Aorta (tissue), 5 donors: ENCODE measurements around the gene COP1. TPM values are rescaled to one million over a fixed set of nuclear protein-coding genes. Genes with fewer than 3 reads are reported as not detected.

ENCODE experiments used
- ATAC-seq: fragments of 200-7000 bp; cut with Tn5 transposase; one replicate; pipeline ENCODE4 v1.9.1; 2022; ENCODE audit warnings: moderate library complexity; ENCODE audit not compliant: low FRiP score
- DNase-seq, 2 donors: peaks; one replicate each; pipeline ENCODE4 v3.0.0-alpha.2; 2020
- H3K27ac ChIP-seq, 2 donors: one replicate each; pipeline ENCODE4 v1.5.1; 2013; ENCODE audit warnings: low read length in 2 of 2, mild to moderate bottlenecking in 2 of 2, moderate library complexity in 2 of 2, control low read depth in 1 of 2, inconsistent platforms in 1 of 2, low read depth in 1 of 2
- H3K27me3 ChIP-seq, 2 donors: one replicate each; pipeline ENCODE4 v1.6.1; 2013; ENCODE audit warnings: control low read depth in 1 of 2, low read length in 1 of 2, mild to moderate bottlenecking in 1 of 2, moderate library complexity in 1 of 2; ENCODE audit not compliant: insufficient read depth in 2 of 2, control insufficient read depth in 1 of 2
- H3K36me3 ChIP-seq, 2 donors: one replicate each; pipeline ENCODE4 v1.6.1; 2013; ENCODE audit warnings: control low read depth in 1 of 2, low read length in 1 of 2, mild to moderate bottlenecking in 1 of 2; ENCODE audit not compliant: insufficient read depth in 2 of 2, control insufficient read depth in 1 of 2
- H3K4me1 ChIP-seq, 2 donors: one replicate each; pipeline ENCODE4 v1.6.1; 2013; ENCODE audit warnings: low read length in 2 of 2, control low read depth in 1 of 2, mild to moderate bottlenecking in 1 of 2, moderate library complexity in 1 of 2; ENCODE audit not compliant: insufficient read depth in 2 of 2, control insufficient read depth in 1 of 2
- H3K4me3 ChIP-seq, 2 donors: one replicate each; pipeline ENCODE4 v1.5.1; 2013; ENCODE audit warnings: low read length in 2 of 2, control low read depth in 1 of 2, mild to moderate bottlenecking in 1 of 2
- H3K9me3 ChIP-seq: one replicate; pipeline ENCODE4 v1.6.1; 2013; ENCODE audit warnings: mild to moderate bottlenecking, low read length; ENCODE audit not compliant: control insufficient read depth
- WGBS, 2 donors: extraction: QIAGEN DNeasy Blood & Tissue Kit; methylation state at CpG; one replicate each; pipeline ENCODE4 v1.1.7; 2013; 5-methylcytosine and 5-hydroxymethylcytosine counted together
- intact Hi-C, 2 donors: fragments of 100-400 bp; cut with DNase I; formaldehyde crosslinking; loops; one replicate each; pipeline versions ENCODE4 v1.14.2 to v1.15.0; 2022
- polyA plus RNA-seq, 2 donors: library from polyadenylated mRNA; stranded (reverse); fragments of 200-250 nt; gene quantifications; one replicate each; pipeline ENCODE4 v1.2.3, GENCODE V29; 2013
- total RNA-seq, 2 donors: library from RNA; stranded (reverse); fragmentation: NEBNext Ultra II Directional; extraction: Animal tissue kit (Norgen Biotek cat#: 25700); gene quantifications; one replicate each; pipeline ENCODE4 v1.2.1, GENCODE V29; 2021
- donor health status: healthy with polysubstance abuse.
- donor health status: Bipolar disorder and iron deficiency.
- donor health status: DM: no; HTN: no; CAD: no.
- donor health status: DM: no; HTN: no; CAD: no.
- donor health status: DM: yes; HTN: yes; CAD: no.

COP1 gene
- total and polyA plus RNA-seq, 4 donors = 30.4 to 54.2 (median 37.8) TPM

DNA sequence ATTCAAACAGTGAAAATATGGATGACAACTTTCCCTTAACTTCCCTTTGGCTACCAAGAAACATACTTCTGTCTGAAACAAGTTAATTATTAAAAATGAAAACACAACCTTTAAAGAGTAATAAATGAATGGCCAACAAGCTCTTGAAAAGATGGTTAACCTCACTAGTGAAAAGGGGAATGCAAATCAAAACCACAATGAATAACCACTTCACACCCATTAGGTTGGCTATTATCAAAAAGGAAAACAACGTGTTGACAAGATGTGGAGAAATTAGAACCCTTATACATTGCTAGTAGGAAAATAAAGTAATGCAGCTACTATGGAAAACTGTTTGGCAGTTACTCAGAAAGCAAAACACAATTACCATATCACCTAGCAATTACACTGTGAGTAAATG lies 14.1 kb downstream of the COP1 start:
- Histone ChIP-seq H3K27me3 (no peaks in the 10 kb centered on the region), H3K4me1 (peaks cover 0 to 4% of the 10 kb centered on the region in 2 donors), H3K36me3 (no peaks in the 10 kb centered on the region), H3K9me3 (no peaks in the 10 kb centered on the region), H3K4me3 (no peak overlapping the region), H3K27ac (no peak overlapping the region)
- WGBS, 2 donors = 84 to 92% methylated on average over 1 of the region's 1 CpG
- intact Hi-C loops = no loop called here
- DNase-seq (no peak), ATAC-seq (no peak)

DNA sequence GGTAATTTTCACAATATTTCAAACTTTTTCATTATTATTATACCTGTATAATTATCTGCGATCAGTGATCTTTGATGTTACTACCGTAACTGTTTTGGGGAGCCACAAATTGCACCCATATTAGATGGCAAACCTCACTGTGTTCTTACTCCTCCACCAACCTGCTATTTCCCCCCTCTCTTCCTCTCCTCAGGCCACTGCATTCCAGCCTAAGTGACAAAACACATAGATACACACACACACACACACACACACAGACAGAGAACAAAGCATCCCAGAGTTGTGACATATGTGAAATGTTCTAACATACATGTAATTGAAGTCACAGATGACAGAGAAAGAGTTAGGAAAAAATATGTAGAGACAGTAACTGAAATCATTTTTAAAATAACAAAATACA lies 18.5 kb downstream of the COP1 start:
- intact Hi-C loops = no loop called here

DNA sequence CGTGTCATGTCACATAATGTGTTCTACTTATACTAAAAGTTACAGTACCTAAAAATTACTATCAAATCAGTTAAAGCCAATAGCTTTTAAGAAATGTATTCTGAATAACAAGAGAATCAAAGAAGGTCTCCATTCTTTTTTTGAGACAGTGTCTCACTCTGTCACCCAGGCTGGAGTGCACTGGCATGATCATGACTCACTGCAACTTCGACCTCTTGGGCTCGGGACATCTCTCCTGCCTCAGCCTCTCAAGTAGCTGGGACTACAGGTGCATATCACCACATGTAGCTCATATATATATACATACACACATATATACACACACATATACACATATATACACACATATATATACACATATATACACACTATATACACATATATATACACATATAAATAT lies 20.1 kb downstream of the COP1 start:
- DNase-seq (no peak), ATAC-seq (no peak)
- Histone ChIP-seq H3K4me3 (no peak overlapping the region), H3K9me3 (no peaks in the 10 kb centered on the region), H3K4me1 (peaks cover 2% of the 10 kb centered on the region in 2 donors), H3K27ac (no peak overlapping the region), H3K27me3 (no peaks in the 10 kb centered on the region), H3K36me3 (no peaks in the 10 kb centered on the region)
- intact Hi-C loops = no loop called here
- WGBS, 2 donors = 92 to 95% methylated on average over 3 of the region's 3 CpGs

More for the DNA sequence above, 18.5 kb downstream of the COP1 start:
- H3K4me1 ChIP-seq = peaks cover 2 to 4% of the 10 kb centered on the region in 2 donors
- ATAC-seq (no peak), DNase-seq (no peak)
- no peaks in the 10 kb centered on the region for H3K36me3 ChIP-seq
- H3K27me3 ChIP-seq = no peaks in the 10 kb centered on the region
- H3K9me3 ChIP-seq = no peaks in the 10 kb centered on the region
- H3K27ac ChIP-seq = no peak overlapping the region
- no peak overlapping the region for H3K4me3 ChIP-seq
- WGBS, 2 donors = 96 to 98% methylated on average over 2 of the region's 2 CpGs

DNA sequence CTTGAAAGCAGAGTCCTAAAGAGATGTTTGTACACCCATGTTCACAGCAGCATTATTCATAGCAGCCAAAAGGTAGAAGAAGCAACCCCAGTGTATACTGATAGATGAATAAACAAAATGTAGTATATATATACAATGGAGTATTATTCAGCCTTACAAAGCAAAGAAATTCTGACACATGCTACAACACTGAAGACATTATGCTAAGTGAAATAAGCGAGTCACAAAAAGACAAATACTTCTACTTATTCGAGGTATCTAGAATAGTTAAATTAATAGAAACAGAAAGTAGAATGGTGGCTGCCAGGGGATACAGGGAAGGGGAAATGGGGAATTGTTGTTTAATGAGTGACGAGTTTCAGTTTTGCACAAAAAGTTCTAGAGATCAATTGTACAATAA lies 23.5 kb downstream of the COP1 start:
- Histone ChIP-seq H3K36me3 (no peaks in the 10 kb centered on the region), H3K27ac (no peak overlapping the region), H3K9me3 (no peaks in the 10 kb centered on the region), H3K4me3 (no peak overlapping the region), H3K4me1 (peaks cover 0 to 2% of the 10 kb centered on the region in 2 donors), H3K27me3 (no peaks in the 10 kb centered on the region)
- DNase-seq = no peak
- ATAC-seq = no peak
- intact Hi-C loops = no loop called here
- WGBS, 2 donors = 90 to 92% methylated on average over 3 of the region's 3 CpGs

DNA sequence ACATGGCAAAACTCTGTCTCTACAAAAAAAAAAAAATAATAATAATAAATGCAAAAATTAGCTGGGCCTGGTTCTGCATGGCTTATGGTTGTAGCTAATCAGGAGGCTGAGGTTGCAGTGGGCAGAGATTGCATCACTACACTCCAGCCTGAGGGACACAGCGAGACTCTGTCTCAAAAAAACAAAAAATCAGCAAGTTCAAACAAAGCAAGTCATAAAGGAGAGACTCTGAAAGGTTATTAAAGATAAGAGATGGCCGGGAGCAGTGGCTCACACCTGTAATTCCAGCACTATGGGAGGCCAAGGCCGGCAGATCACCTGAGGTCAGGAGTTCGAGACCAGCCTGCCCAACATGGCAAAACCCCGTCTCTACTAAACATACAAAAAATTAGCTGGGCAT lies 28.8 kb downstream of the COP1 start:
- H3K9me3 ChIP-seq = no peaks in the 10 kb centered on the region
- H3K4me1 ChIP-seq = no peaks in the 10 kb centered on the region
- H3K4me3 ChIP-seq = no peak overlapping the region
- H3K36me3 ChIP-seq = peaks cover 0 to under 1% of the 10 kb centered on the region in 2 donors
- WGBS, 2 donors = 93 to 94% methylated on average over 5 of the region's 5 CpGs
- H3K27ac ChIP-seq = no peak overlapping the region
- no peaks in the 10 kb centered on the region for H3K27me3 ChIP-seq
- ATAC-seq = no peak
- intact Hi-C loops = no loop called here
- DNase-seq = no peak

DNA sequence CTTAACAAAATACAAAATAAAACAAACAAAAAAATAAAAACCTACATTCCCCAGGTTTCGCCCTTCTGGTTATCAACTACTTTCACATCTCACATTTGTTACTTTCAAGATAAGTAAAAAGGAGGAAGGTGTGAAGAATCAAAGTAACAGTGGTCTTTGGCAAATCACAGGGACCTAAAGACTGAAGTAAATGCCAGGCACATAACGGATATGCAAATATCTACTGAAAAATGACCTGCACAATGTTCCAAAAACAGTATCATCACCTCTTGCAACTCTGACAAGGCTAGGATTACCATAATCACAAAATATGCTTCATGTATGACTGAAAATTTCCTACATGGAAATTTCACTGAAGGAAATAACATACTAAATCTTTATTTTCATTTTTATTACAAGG lies 29.3 kb downstream of the COP1 start:
- Histone ChIP-seq H3K4me1 (no peaks in the 10 kb centered on the region), H3K27me3 (no peaks in the 10 kb centered on the region), H3K36me3 (peaks cover under 1 to 1% of the 10 kb centered on the region in 2 donors), H3K9me3 (no peaks in the 10 kb centered on the region), H3K4me3 (no peak overlapping the region), H3K27ac (no peak overlapping the region)
- intact Hi-C loops = no loop called here
- 82 to 85% methylated on average over 2 of the region's 2 CpGs for WGBS, 2 donors
- DNase-seq = no peak
- ATAC-seq = no peak

DNA sequence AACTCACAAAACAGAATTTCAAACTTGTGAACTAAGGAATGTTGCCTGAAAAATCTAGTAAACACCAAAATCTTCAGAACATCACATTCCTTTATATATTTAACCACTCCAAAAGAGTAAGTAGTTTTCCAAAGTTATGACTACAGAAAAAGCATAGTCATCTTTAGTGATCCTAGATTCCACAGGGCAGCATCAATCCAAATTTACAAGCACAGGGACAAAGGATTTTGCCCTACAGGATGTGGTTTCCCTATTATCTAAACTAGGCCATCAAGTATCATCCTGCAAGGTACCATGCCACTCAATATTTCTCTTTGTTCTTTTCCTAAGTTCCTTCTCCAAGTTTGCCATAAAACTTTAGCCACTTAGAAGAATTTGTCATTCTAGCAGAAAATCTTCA lies 33.0 kb downstream of the COP1 start:
- no peak for ATAC-seq
- Histone ChIP-seq H3K27me3 (no peaks in the 10 kb centered on the region), H3K4me3 (no peak overlapping the region), H3K9me3 (no peaks in the 10 kb centered on the region), H3K27ac (no peak overlapping the region), H3K4me1 (no peaks in the 10 kb centered on the region), H3K36me3 (peaks cover 1 to 5% of the 10 kb centered on the region in 2 donors)
- DNase-seq = no peak
- intact Hi-C loops = no loop called here

DNA sequence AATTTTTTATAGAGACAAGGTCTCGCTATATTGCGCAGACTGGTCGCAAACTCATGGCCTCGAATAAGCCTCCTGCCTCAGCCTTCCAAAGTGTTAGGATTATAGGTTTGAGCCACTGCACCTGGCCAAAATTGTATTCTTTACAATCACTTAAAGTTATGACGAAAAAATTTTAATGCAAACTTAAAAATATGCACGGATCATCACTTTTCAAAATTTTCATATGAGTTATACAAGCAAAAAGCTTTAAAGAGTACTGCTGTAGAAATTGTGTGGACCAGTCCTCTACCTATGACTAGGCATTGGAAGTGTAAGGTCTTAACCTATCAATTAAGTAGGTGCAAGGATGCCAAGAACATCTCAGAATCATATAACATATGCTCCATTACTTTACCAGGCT lies 34.9 kb downstream of the COP1 start:
- H3K27ac ChIP-seq = no peak overlapping the region
- H3K4me1 ChIP-seq = no peaks in the 10 kb centered on the region
- intact Hi-C loops = no loop called here
- WGBS, 2 donors = 98% methylated on average over 6 of the region's 6 CpGs
- DNase-seq (no peak), ATAC-seq (no peak)
- peaks cover 1 to 5% of the 10 kb centered on the region in 2 donors for H3K36me3 ChIP-seq
- no peaks in the 10 kb centered on the region for H3K9me3 ChIP-seq
- H3K27me3 ChIP-seq = no peaks in the 10 kb centered on the region
- no peak overlapping the region for H3K4me3 ChIP-seq

DNA sequence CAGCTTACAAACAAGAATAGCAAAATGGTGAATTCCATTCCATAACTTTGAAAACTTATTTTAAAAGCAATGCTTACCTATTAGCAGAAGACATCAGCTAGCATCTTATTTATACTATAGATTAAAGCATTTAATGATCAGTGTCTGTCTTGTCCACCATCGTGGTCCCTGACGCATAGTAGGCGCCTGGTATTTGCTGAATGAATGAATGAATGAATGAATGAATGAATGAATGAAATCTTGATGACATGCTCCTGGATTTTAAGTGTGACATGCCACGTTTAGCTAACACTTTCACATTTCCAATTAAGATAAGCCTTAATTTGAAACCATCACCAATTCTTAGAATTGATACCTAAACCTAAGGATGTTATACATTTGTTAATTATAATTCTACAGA lies 39.9 kb downstream of the COP1 start:
- H3K4me1 ChIP-seq = no peaks in the 10 kb centered on the region
- H3K27ac ChIP-seq = no peak overlapping the region
- H3K9me3 ChIP-seq = no peaks in the 10 kb centered on the region
- ATAC-seq = no peak
- H3K4me3 ChIP-seq = no peak overlapping the region
- H3K27me3 ChIP-seq = no peaks in the 10 kb centered on the region
- peaks cover 0 to 3% of the 10 kb centered on the region in 2 donors for H3K36me3 ChIP-seq
- WGBS, 2 donors = 95 to 96% methylated on average over 4 of the region's 4 CpGs
- DNase-seq = no peak
- intact Hi-C loops = no loop called here
